NT2/D1 (cell line): Measurements from ENCODE around the gene APIP.
"Not testable (repeated sequence)": the region's sequence is repeated elsewhere in the genome, so short reads cannot be mapped to it uniquely, and the experiment has no call there.

Experiments
- DNase-seq: peaks from one replicate; pipeline ENCODE4 v3.0.0-alpha.2; 2011; ENCODE audit warnings: low read depth, low spot score
- H3K27me3 ChIP-seq: 2 replicates; pipeline ENCODE4 v1.6.0; 2011; ENCODE audit warnings: mild to moderate bottlenecking; ENCODE audit not compliant: insufficient read length, insufficient read depth
- H3K36me3 ChIP-seq: 2 replicates; pipeline ENCODE4 v1.6.1; 2011; ENCODE audit warnings: mild to moderate bottlenecking, low read length, mixed read lengths; ENCODE audit not compliant: insufficient read depth, insufficient read length
- H3K4me1 ChIP-seq: 2 replicates; pipeline ENCODE4 v1.5.1; 2011; ENCODE audit not compliant: insufficient read depth, insufficient read length
- H3K4me3 ChIP-seq: 2 replicates; pipeline ENCODE4 v1.5.1; 2011; ENCODE audit warnings: low read depth; ENCODE audit not compliant: insufficient read length
- H3K9ac ChIP-seq: 2 replicates; pipeline ENCODE4 v1.6.0; 2011; ENCODE audit warnings: low read depth; ENCODE audit not compliant: insufficient read length
- H3K9me3 ChIP-seq: 2 replicates; pipeline ENCODE4 v1.5.1; 2011; ENCODE audit warnings: mild to moderate bottlenecking, low read length; ENCODE audit not compliant: insufficient read depth
- SUZ12 ChIP-seq: IDR thresholded peaks from 2 replicates; pipeline ENCODE4 v1.6.1; 2011; ENCODE audit not compliant: insufficient read length, insufficient read depth; ENCODE audit errors: extremely low read depth
- YY1 ChIP-seq: IDR thresholded peaks from 2 replicates; pipeline ENCODE4 v1.6.1; 2011; ENCODE audit not compliant: insufficient read length, insufficient read depth
- ZNF274 ChIP-seq: IDR thresholded peaks from 2 replicates; pipeline ENCODE4 v1.6.1; 2011; ENCODE audit warnings: mild to moderate bottlenecking, low read depth, low read length

The APIP gene

GRCh38 chr11:34907934-34908593 lies 8.1 kb downstream of the APIP start:
- TF ChIP-seq YY1 = no peak
- no peak for TF ChIP-seq SUZ12
- no peak for TF ChIP-seq ZNF274
- H3K9me3 ChIP-seq = 0 out of 2 replicates have a peak, but pooled peaks cover 2% of the 10 kb centered on the region
- no peaks in the 10 kb centered on the region for H3K27me3 ChIP-seq
- peaks cover 4% of the 10 kb centered on the region for H3K4me1 ChIP-seq
- H3K36me3 ChIP-seq = peaks cover 12% of the 10 kb centered on the region
- no peak overlapping the region for H3K9ac ChIP-seq
- no peak for DNase-seq
- no peak overlapping the region for H3K4me3 ChIP-seq

- H3K27me3 ChIP-seq = no peaks in the 10 kb centered on the region
- peaks cover 4% of the 10 kb centered on the region for H3K4me1 ChIP-seq
- TF ChIP-seq SUZ12 (no peak), YY1 (no peak), ZNF274 (no peak)
- no peak for DNase-seq
- H3K4me3 ChIP-seq = no peak overlapping the region
- H3K9me3 ChIP-seq = peaks cover 24% of the 10 kb centered on the region
- H3K9ac ChIP-seq = no peak overlapping the region
- peaks cover 5% of the 10 kb centered on the region for H3K36me3 ChIP-seq
Observed at GRCh38 chr11:34905666-34906065, 10.5 kb downstream of the APIP start.

DNA sequence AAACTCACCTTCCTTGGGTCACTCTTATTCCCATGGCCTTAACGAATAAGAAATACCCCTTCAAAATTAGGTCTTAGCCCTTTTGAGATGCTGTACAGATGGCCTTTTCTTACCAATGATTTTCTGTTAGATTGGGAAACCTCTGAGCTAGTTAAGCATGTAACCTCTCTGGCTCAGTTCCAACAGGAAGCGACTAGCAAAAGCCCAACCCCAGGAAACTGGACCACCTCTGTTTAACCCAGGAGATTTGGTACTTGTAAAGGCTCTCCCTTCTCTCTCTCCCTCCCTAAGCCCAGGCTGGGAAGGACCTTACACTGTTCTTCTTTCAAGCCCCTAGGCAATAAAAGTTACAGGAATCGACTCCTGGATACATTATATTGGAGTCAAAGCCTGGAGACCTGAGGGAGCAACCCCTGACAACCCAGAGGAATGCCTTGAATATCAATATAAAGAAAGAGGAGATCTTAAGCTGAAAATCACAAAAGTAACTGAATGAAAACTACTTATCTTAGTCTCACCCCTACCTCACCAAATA lies 11.7 kb downstream of the APIP start:
- peaks cover 3% of the 10 kb centered on the region for H3K4me1 ChIP-seq
- H3K9me3 ChIP-seq = peaks cover 36% of the 10 kb centered on the region
- H3K36me3 ChIP-seq = peaks cover 3% of the 10 kb centered on the region
- H3K27me3 ChIP-seq = no peaks in the 10 kb centered on the region
- TF ChIP-seq YY1 = no peak
- no peak for TF ChIP-seq SUZ12
- TF ChIP-seq ZNF274 = no peak
- no peak overlapping the region for H3K9ac ChIP-seq
- no peak overlapping the region for H3K4me3 ChIP-seq
- DNase-seq = no peak

DNA sequence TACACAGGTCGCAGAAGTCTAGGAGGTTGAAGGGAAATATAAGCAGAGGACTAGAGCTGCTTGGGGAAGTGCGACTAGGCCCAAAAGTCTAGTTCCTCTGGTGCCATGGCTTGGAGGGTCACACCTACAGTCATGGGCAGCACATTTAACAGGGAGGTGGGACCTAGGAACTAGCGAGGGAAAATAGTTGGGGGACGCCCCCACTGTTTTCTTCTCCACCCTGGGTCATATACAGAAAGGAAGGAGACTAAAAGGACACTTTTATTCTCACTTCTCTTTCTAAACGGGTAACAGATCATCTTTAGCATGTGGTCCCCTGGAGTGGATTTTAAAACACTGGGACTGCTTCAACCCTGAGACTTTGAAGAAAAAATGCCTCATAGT lies 16.6 kb downstream of the APIP start:
- H3K9ac ChIP-seq = no peak overlapping the region
- H3K27me3 ChIP-seq = no peaks in the 10 kb centered on the region
- no peak overlapping the region for H3K4me3 ChIP-seq
- DNase-seq = no peak
- H3K4me1 ChIP-seq = no peaks in the 10 kb centered on the region
- TF ChIP-seq YY1 (no peak), SUZ12 (no peak), ZNF274 (no peak)
- peaks cover 48% of the 10 kb centered on the region for H3K9me3 ChIP-seq
- no peaks in the 10 kb centered on the region for H3K36me3 ChIP-seq

GRCh38 chr11:34898474-34898873 lies 17.7 kb downstream of the APIP start:
- Histone ChIP-seq H3K4me1 (no peaks in the 10 kb centered on the region), H3K36me3 (no peaks in the 10 kb centered on the region), H3K4me3 (no peak overlapping the region), H3K9me3 (peaks cover 48% of the 10 kb centered on the region), H3K27me3 (no peaks in the 10 kb centered on the region), H3K9ac (no peak overlapping the region)
- TF ChIP-seq SUZ12 (no peak), ZNF274 (no peak), YY1 (no peak)
- DNase-seq = no peak

GRCh38 chr11:34897171-34897870 lies 18.9 kb downstream of the APIP start:
- Histone ChIP-seq H3K36me3 (no peaks in the 10 kb centered on the region), H3K9me3 (peaks cover 38% of the 10 kb centered on the region)
- TF ChIP-seq SUZ12 (no peak), ZNF274 (no peak), YY1 (no peak)

GRCh38 chr11:34896191-34896590 lies 20.0 kb downstream of the APIP start:
- H3K9me3 ChIP-seq = peaks cover 29% of the 10 kb centered on the region
- not testable (repeated sequence) for H3K9ac ChIP-seq, H3K4me1 ChIP-seq, H3K4me3 ChIP-seq, H3K27me3 ChIP-seq, H3K36me3 ChIP-seq, DNase-seq

More at GRCh38 chr11:34897171-34897870, 18.9 kb downstream of the APIP start:
- no peak overlapping the region for H3K9ac ChIP-seq
- no peaks in the 10 kb centered on the region for H3K4me1 ChIP-seq
- DNase-seq = no peak
- H3K4me3 ChIP-seq = no peak overlapping the region
- H3K27me3 ChIP-seq = no peaks in the 10 kb centered on the region

DNA sequence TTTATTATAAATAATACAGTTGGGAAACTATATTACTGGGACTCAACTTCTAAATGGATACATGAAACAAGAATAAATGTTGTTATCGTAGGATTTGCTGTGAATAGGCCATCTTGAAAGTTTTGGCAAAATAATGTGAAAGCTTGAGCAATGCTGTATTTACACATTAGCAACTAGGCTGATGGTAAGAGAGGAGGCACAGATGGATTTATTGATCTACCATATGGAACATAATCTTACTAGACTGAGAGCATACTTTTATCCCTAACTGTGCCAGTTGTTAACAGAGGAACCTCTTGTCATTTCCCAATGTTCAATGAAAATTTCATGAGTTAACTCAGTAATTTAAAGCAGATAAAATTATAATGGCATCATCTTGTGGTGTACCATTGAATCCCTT lies 22.8 kb downstream of the APIP start:
- Histone ChIP-seq H3K27me3 (no peaks in the 10 kb centered on the region), H3K9ac (no peak overlapping the region), H3K9me3 (peaks cover 5% of the 10 kb centered on the region; the same call in 1 of the 2 replicates), H3K36me3 (no peaks in the 10 kb centered on the region), H3K4me3 (no peak overlapping the region), H3K4me1 (no peaks in the 10 kb centered on the region)
- DNase-seq = no peak
- TF ChIP-seq ZNF274 = no peak
